SK-N-SH (cell line): ENCODE measurements around the gene POLR3H. TPM values are rescaled to one million over a fixed set of nuclear protein-coding genes. Genes with fewer than 3 reads are reported as not detected.
"Not testable (repeated sequence)": the region's sequence is repeated elsewhere in the genome, so short reads cannot be mapped to it uniquely, and the experiment has no call there.

Experiments
- CTCF ChIA-PET: fragments of 300-600, 350-600 bp; formaldehyde crosslinking; extraction: SDS; loops from one replicate; lab custom pipeline; 2021; lab: Yijun Ruan, JAX
- POLR2A ChIA-PET: fragments of 350-600 bp; sonication (Branson Sonifier 250); formaldehyde crosslinking; extraction: SDS; loops from one replicate; lab custom pipeline; 2020; ENCODE audit warnings: antibody characterized with exemption, inconsistent platforms; lab: Yijun Ruan, JAX
- DNase-seq: peaks from one replicate; pipeline ENCODE4 v3.0.0; 2012
- H2AFZ ChIP-seq: fragments of 200-600 bp; sonication (generic); 2 replicates; pipeline ENCODE4 v1.8.1; 2016; ENCODE audit warnings: antibody characterized with exemption, mild to moderate bottlenecking, low read depth
- H3F3A ChIP-seq: fragments of 200-600 bp; sonication (generic); replicated peaks from 2 replicates; pipeline ENCODE3; 2016; ENCODE audit warnings: antibody characterized with exemption, mild to moderate bottlenecking; ENCODE audit not compliant: insufficient read depth
- H3K27ac ChIP-seq, 2 experiments: fragments of 200-500 bp in 1 of 2; fragments of 200-600 bp in 1 of 2; sonication (Bioruptor generic) in 1 of 2; sonication (generic), shearing (Covaris generic) in 1 of 2; 2 replicates each; pipeline versions ENCODE4 v1.5.1 to v1.6.1; 2014 to 2016; ENCODE audit warnings: low read depth in 2 of 2, inconsistent platforms in 1 of 2, low read length in 1 of 2, mild to moderate bottlenecking in 1 of 2, mixed read lengths in 1 of 2
- H3K27me3 ChIP-seq: fragments of 200-600 bp; sonication (generic), shearing (Covaris generic); 2 replicates; pipeline ENCODE4 v1.6.1; 2016; ENCODE audit warnings: mixed run types; ENCODE audit not compliant: insufficient read depth
- H3K36me3 ChIP-seq, 2 experiments: fragments of 200-500 bp in 1 of 2; fragments of 200-600 bp in 1 of 2; sonication (Bioruptor generic) in 1 of 2; sonication (generic) in 1 of 2; replicated peaks in 1 of 2; 2 replicates each; pipeline versions ENCODE3 to v1.5.1; 2014 to 2016; ENCODE audit warnings: low read length in 1 of 2, mild to moderate bottlenecking in 1 of 2; ENCODE audit not compliant: insufficient read depth in 2 of 2, control insufficient read depth in 1 of 2
- H3K4me1 ChIP-seq, 2 experiments: fragments of 200-500 bp in 1 of 2; fragments of 200-600 bp in 1 of 2; sonication (Bioruptor generic) in 1 of 2; sonication (generic), shearing (Covaris generic) in 1 of 2; 2 replicates each; pipeline versions ENCODE4 v1.5.1 to v1.6.1; 2014 to 2016; ENCODE audit warnings: low read depth in 1 of 2, low read length in 1 of 2, mixed run types in 1 of 2; ENCODE audit not compliant: insufficient read depth in 2 of 2, control insufficient read depth in 1 of 2
- H3K4me2 ChIP-seq: fragments of 200-600 bp; sonication (generic), shearing (Covaris generic); 2 replicates; pipeline ENCODE4 v1.6.1; 2017; ENCODE audit warnings: mixed run types
- H3K4me3 ChIP-seq, 2 experiments: fragments of 200-500 bp in 1 of 2; fragments of 200-600 bp in 1 of 2; sonication (Bioruptor generic) in 1 of 2; sonication (generic), shearing (Covaris generic) in 1 of 2; 2 replicates each; pipeline versions ENCODE4 v1.5.1 to v1.8.1; 2014 to 2016; ENCODE audit warnings: low read depth in 2 of 2, inconsistent platforms in 1 of 2, low read length in 1 of 2, mild to moderate bottlenecking in 1 of 2, mixed read lengths in 1 of 2, moderate library complexity in 1 of 2
- H3K79me2 ChIP-seq: fragments of 200-600 bp; sonication (generic); 2 replicates; pipeline ENCODE4 v1.8.1; 2017; ENCODE audit warnings: mild to moderate bottlenecking; ENCODE audit not compliant: insufficient read depth
- H3K9ac ChIP-seq: fragments of 200-600 bp; sonication (generic); 2 replicates; pipeline ENCODE4 v1.6.1; 2017; ENCODE audit warnings: mixed run types
- H3K9me2 ChIP-seq: fragments of 200-600 bp; sonication (generic); 2 replicates; pipeline ENCODE4 v1.6.1; 2017; ENCODE audit warnings: mixed run types
- H3K9me3 ChIP-seq: fragments of 200-600 bp; sonication (generic); 2 replicates; pipeline ENCODE4 v1.6.1; 2017; ENCODE audit warnings: mixed run types, mild to moderate bottlenecking, moderate library complexity
- H4K20me1 ChIP-seq: fragments of 200-600 bp; sonication (generic); 2 replicates; pipeline ENCODE4 v1.6.1; 2017; ENCODE audit warnings: mild to moderate bottlenecking, mixed run types; ENCODE audit not compliant: insufficient read depth
- FOXM1 ChIP-seq: IDR thresholded peaks from 2 replicates; pipeline ENCODE4 v1.4.0; 2012; ENCODE audit warnings: low read depth, mild to moderate bottlenecking
- PBX3 ChIP-seq: IDR thresholded peaks from 2 replicates; pipeline ENCODE4; 2012
- TCF12 ChIP-seq: IDR thresholded peaks from 2 replicates; pipeline ENCODE4 v1.4.0; 2012
- WGBS: methylation state at CpG from one replicate; pipeline ENCODE4 v1.1.6; 2017; ENCODE audit warnings: low lambda C conversion rate; 5-methylcytosine and 5-hydroxymethylcytosine counted together
- polyA plus RNA-seq, 3 experiments: library from polyadenylated mRNA; depleted of rRNA; stranded (reverse); fragments of >200 nt; gene quantifications; 2 replicates each; pipeline ENCODE4 v1.2.3, GENCODE V29; 2012
- TF ChIP-seq, protein P1 (sequence below): fragments of 200-600 bp; sonication (generic); IDR thresholded peaks from 2 replicates; pipeline ENCODE4 v1.6.1; 2017; ENCODE audit warnings: antibody characterized with exemption, mild to moderate bottlenecking, moderate library complexity

POLR3H gene
- polyA plus RNA-seq, 1 of the 3 experiments (the other 2 are of a cell fraction), result 22.9 TPM

- TF ChIP-seq PBX3, result no peak
Observed at GRCh38 chr22:41561335-41561734, 17.1 kb upstream of the POLR3H start (continued).

DNA sequence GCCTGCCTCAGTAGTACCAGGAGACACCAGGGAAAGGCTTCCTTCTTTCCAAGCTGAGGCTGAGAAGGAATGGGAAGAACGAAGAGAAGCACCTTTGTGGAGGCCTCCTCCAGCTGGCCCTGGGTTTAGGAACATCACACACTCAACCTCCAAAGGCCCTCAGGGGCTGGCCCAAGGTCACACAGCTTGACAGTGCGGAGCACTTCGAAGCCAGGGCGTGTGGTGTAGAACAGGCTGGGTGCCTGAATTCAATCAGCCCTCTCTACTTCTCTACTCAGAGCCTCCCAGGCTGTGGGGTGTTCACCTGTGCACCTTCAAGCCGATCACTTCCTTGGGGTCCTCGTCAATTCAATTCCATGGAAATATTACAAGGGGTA, 15.8 kb upstream of the POLR3H start:
- Histone ChIP-seq H3K9me3 (no peaks in the 10 kb centered on the region), H3K4me3 (peak overlapping the region in 1 of 2 experiments; percentile 50; a peak in 1 of 4 replicates), H3F3A (peaks cover 6% of the 10 kb centered on the region), H3K27me3 (no peaks in the 10 kb centered on the region), H2AFZ (no peak overlapping the region), H3K27ac (no peak overlapping the region; a peak in 1 of 4 replicates), H4K20me1 (no peaks in the 10 kb centered on the region), H3K36me3 (no peaks in the 10 kb centered on the region), H3K4me2 (peak overlapping the region; percentile 76; the same call in 1 of the 2 replicates), H3K9ac (no peak overlapping the region), H3K9me2 (no peaks in the 10 kb centered on the region), H3K79me2 (no peaks in the 10 kb centered on the region), H3K4me1 (peaks cover 3 to 41% of the 10 kb centered on the region in 2 experiments; a peak in 2 of 4 replicates)
- TF ChIP-seq FOXM1 (no peak), PBX3 (no peak), TCF12 (no peak)
- TF ChIP-seq, protein P1, sequence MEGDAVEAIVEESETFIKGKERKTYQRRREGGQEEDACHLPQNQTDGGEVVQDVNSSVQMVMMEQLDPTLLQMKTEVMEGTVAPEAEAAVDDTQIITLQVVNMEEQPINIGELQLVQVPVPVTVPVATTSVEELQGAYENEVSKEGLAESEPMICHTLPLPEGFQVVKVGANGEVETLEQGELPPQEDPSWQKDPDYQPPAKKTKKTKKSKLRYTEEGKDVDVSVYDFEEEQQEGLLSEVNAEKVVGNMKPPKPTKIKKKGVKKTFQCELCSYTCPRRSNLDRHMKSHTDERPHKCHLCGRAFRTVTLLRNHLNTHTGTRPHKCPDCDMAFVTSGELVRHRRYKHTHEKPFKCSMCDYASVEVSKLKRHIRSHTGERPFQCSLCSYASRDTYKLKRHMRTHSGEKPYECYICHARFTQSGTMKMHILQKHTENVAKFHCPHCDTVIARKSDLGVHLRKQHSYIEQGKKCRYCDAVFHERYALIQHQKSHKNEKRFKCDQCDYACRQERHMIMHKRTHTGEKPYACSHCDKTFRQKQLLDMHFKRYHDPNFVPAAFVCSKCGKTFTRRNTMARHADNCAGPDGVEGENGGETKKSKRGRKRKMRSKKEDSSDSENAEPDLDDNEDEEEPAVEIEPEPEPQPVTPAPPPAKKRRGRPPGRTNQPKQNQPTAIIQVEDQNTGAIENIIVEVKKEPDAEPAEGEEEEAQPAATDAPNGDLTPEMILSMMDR, result no peak
- WGBS, result 85% methylated on average over 4 of the region's 6 CpGs
- DNase-seq, result no peak
- POLR2A ChIA-PET, result no interaction called here
- CTCF ChIA-PET, result interaction anchor here (2.1 kb wide), 1 partner anchor 37 kb away, joined by 6 read pairs; no protein-coding TSS in a partner anchor

GRCh38 chr22:41558241-41558630, 14.0 kb upstream of the POLR3H start:
- H3K27ac ChIP-seq, H3F3A ChIP-seq, H2AFZ ChIP-seq, H3K36me3 ChIP-seq, H3K4me3 ChIP-seq, H3K9ac ChIP-seq, H3K9me3 ChIP-seq, H3K79me2 ChIP-seq, H4K20me1 ChIP-seq, POLR2A ChIA-PET, H3K9me2 ChIP-seq, DNase-seq, H3K27me3 ChIP-seq, H3K4me2 ChIP-seq: not testable (repeated sequence)
- WGBS, result 94% methylated on average over 13 of the region's 13 CpGs
- CTCF ChIA-PET, result interaction anchor here (1.4 kb wide), 1 partner anchor 15 kb away, joined by 3 read pairs; no protein-coding TSS in a partner anchor
- peaks cover 3 to 41% of the 10 kb centered on the region in 2 experiments; a peak in 2 of 4 replicates for H3K4me1 ChIP-seq
